Left lung (tissue), 10 donors: ENCODE data around the gene TNFRSF1A. TPM values are rescaled to one million over a fixed set of nuclear protein-coding genes. Genes with fewer than 3 reads are reported as not detected.

Experiments
- ATAC-seq: fragments of 200-7000 bp; cut with Tn5 transposase; one replicate; pipeline ENCODE4 v1.9.1; 2020; ENCODE audit warnings: moderate library complexity
- DNase-seq, 4 donors: peaks; one replicate each; pipeline ENCODE4 v3.0.0-alpha.2; 2013 to 2020
- H3K27ac ChIP-seq, 2 donors: fragments of 200-600 bp; sonication (generic) in 1 of 2; one replicate each; pipeline versions ENCODE4 v1.5.0 to v1.8.0; 2020 to 2021
- H3K27me3 ChIP-seq, 2 donors: fragments of 200-600 bp; sonication (generic) in 1 of 2; one replicate each; pipeline versions ENCODE4 v1.5.0 to v1.8.0; 2020 to 2021
- H3K36me3 ChIP-seq, 2 donors: fragments of 200-600 bp; sonication (generic) in 1 of 2; one replicate each; pipeline versions ENCODE4 v1.5.0 to v1.8.0; 2020 to 2021
- H3K4me1 ChIP-seq, 2 donors: fragments of 200-600 bp; one replicate each; pipeline ENCODE4 v1.8.0; 2021
- H3K4me3 ChIP-seq, 2 donors: fragments of 200-600 bp; sonication (generic) in 1 of 2; one replicate each; pipeline versions ENCODE4 v1.5.0 to v1.8.0; 2020 to 2021; ENCODE audit warnings: mild to moderate bottlenecking in 1 of 2
- H3K9me3 ChIP-seq, 2 donors: fragments of 200-600 bp; sonication (generic) in 1 of 2; one replicate each; pipeline versions ENCODE4 v1.5.0 to v1.8.0; 2020 to 2021
- CTCF ChIP-seq, 2 donors: fragments of 200-600 bp; sonication (generic) in 1 of 2; IDR thresholded peaks; one replicate each; pipeline versions ENCODE4 v1.5.0 to v1.8.0; 2021; ENCODE audit warnings: antibody characterized with exemption in 2 of 2
- intact Hi-C, 2 donors: fragments of 100-400 bp; cut with DNase I; formaldehyde crosslinking; loops; one replicate each; pipeline versions ENCODE4 v1.11.2 to v1.14.2; 2022
- polyA plus RNA-seq, 6 donors: library from polyadenylated mRNA; unstranded; fragments of 120-200 nt; gene quantifications; one replicate each; pipeline ENCODE4 v1.2.1, GENCODE V29; 2013; ENCODE audit not compliant: insufficient read length in 6 of 6
- total RNA-seq, 2 donors: library from RNA; stranded (reverse); fragmentation: NEBNext Ultra II Directional; extraction: Animal tissue kit (Norgen Biotek cat#: 25700); gene quantifications; one replicate each; pipeline ENCODE4 v1.2.1, GENCODE V29; 2021
- donor health status: DM: no; HTN: yes; CAD: no.
- donor health status: DM: no; HTN: no; CAD: no.

TNFRSF1A gene
- total and polyA plus RNA-seq, 8 donors, result 110 to 211 (median 128) TPM

- peak; percentile 55 for ATAC-seq
- peaks cover 36 to 70% of the 10 kb centered on the region in 2 donors for H3K4me1 ChIP-seq
- TF ChIP-seq CTCF (IDR thresholded peaks at IDR 0.05), result no peak
These were observed 35.8 kb upstream of the TNFRSF1A start for GRCh38 chr12:6377667-6377994.

DNA sequence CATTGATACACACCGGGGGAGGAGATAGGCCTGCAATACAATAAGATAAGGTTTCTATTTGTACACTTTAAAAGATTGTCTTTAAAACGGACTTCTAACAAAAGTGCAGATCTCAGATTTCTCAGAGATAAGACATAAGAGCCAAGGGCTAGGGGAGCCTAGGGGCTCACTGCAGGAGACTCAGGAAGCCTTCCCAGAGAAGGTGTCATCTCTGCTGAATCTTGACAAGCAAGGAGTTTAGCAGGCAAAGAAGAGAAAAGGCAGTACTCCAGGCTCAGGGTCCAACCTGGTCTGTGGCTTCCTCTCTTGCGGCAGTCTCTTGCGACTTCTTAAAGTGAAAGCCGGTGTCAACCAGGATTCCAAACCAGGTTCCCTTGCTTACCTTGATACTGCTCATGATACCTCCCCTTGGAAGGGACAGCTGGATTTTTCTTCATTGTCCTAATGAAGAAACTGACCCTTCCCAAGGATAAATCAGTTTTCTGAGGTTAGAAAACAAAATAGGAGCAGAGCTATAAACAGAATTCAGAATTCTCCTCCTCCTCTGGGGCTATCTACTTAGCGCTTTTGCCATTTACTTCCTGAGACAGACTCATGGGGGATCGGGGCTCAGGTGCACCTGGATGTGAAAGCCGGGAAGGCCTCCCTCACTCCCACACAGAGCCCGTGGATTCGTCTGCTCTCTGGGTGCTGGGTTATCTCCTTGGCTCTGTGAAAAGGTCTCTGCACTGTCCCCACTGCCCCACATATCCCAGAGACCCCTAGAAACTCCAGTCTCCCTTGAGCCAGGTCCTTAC, 35.2 kb upstream of the TNFRSF1A start:
- TF ChIP-seq CTCF (IDR thresholded peaks at IDR 0.05), result peak in 1 of 2 donors; percentile 14
- intact Hi-C loops, result loop anchor here in 1 of 2 donors (5.0 kb wide), 1 partner anchor 40 kb away; no protein-coding TSS in a partner anchor
- H3K9me3 ChIP-seq, result no peaks in the 10 kb centered on the region
- H3K27ac ChIP-seq, result peak overlapping the region; percentile 81 to 87
- no peaks in the 10 kb centered on the region for H3K36me3 ChIP-seq
- DNase-seq, result no peak
- no peak for ATAC-seq
- H3K4me3 ChIP-seq, result peak overlapping the region in 1 of 2 donors; percentile 48
- no peaks in the 10 kb centered on the region for H3K27me3 ChIP-seq
- peaks cover 41 to 71% of the 10 kb centered on the region in 2 donors for H3K4me1 ChIP-seq

More at GRCh38 chr12:6377667-6377994, 35.8 kb upstream of the TNFRSF1A start:
- DNase-seq, result peak in 2 of 4 donors; percentile 83 to 88
- Histone ChIP-seq H3K9me3 (no peaks in the 10 kb centered on the region), H3K36me3 (no peaks in the 10 kb centered on the region), H3K27me3 (no peaks in the 10 kb centered on the region), H3K4me3 (peak overlapping the region in 1 of 2 donors; percentile 48), H3K27ac (peak overlapping the region; percentile 81 to 87)
- intact Hi-C loops, result loop anchor here in 1 of 2 donors (5.0 kb wide), 1 partner anchor 40 kb away; no protein-coding TSS in a partner anchor

DNA sequence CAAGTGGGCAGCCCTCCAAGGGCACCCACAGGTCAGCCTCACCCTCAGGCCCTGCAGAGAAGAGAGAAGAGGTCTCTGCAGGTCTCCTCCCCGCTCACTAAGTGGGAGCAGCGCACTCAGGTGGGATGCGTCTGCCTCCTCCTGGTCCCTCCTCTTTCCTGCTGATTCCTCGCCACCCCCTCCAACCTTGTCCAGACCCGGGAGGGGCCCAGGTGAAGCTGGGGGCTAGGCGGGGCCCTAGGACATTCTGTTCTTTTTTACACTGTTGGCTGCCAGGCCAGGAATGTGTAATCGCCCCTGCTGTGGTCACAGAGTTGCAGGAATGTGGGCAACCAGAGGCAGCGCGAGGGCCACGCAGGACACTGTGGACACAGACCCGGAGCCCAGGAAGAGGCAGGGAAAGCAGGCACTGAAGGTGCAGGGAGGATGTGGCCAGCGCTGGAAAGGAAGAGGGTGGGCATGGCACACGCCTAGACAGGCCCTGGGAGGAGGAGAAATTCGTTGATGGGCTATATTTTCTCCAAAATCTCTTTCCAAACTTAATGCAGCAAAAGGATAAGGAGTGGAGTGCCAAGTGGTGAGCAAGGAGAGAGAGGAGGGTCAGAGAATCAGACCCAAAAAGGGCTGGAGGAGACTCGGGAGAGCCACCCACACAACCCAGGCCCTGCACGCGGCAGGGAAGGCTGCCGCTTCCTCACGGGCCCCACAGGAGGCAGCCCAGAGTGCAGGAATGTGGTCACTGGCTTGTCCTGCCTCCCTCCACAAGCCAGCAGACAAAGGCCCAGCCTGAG, 34.4 kb upstream of the TNFRSF1A start:
- TF ChIP-seq CTCF (IDR thresholded peaks at IDR 0.05), result peak; percentile 32 to 36
- Histone ChIP-seq H3K27me3 (no peaks in the 10 kb centered on the region), H3K4me1 (peaks cover 46 to 75% of the 10 kb centered on the region in 2 donors), H3K27ac (peak overlapping the region; percentile 81 to 87), H3K9me3 (no peaks in the 10 kb centered on the region), H3K4me3 (peak overlapping the region in 1 of 2 donors; percentile 48), H3K36me3 (no peaks in the 10 kb centered on the region)
- intact Hi-C loops, result loop anchor here in 1 of 2 donors (5.0 kb wide), 1 partner anchor 39 kb away; no protein-coding TSS in a partner anchor
- peak; percentile 50 for ATAC-seq
- peak in 2 of 4 donors; percentile 78 to 89 for DNase-seq

GRCh38 chr12:6375269-6376078, 33.6 kb upstream of the TNFRSF1A start, which contains the start of gene SCNN1A:
Gene SCNN1A (minus strand): TSS chr12:6375563. CDS start chr12:6374783, 780 bp downstream.
- Histone ChIP-seq H3K36me3 (no peaks in the 10 kb centered on the region), H3K4me3 (peak within 1 kb of the TSS; percentile 28 to 48), H3K27me3 (no peaks in the 10 kb centered on the region), H3K27ac (peak within 1 kb of the TSS; percentile 81 to 87), H3K4me1 (peaks cover 48 to 75% of the 10 kb centered on the region in 2 donors), H3K9me3 (no peaks in the 10 kb centered on the region)
- TF ChIP-seq CTCF (IDR thresholded peaks at IDR 0.05), result no peak
- peak in 2 of 4 donors; percentile 78 to 87 for DNase-seq
- peak; percentile 39 for ATAC-seq
- intact Hi-C loops, result loop anchor here in 1 of 2 donors (5.0 kb wide), 1 partner anchor 38 kb away; no protein-coding TSS in a partner anchor
